HG03558 (cell line): Measurements from ENCODE around the gene CST8.

Experiments
- ATAC-seq: cut with Tn5 transposase; IDR thresholded peaks from one replicate; pipeline ENCODE4 v1.9.1; 2021; ENCODE audit warnings: moderate number of reproducible peaks; ENCODE audit not compliant: unreplicated experiment; ENCODE audit errors: extremely low read depth

Gene CST8

GRCh38 chr20:23515250-23515939, 24.5 kb downstream of the CST8 start:
- no peak for ATAC-seq

GRCh38 chr20:23517719-23518118, 26.8 kb downstream of the CST8 start:
- no peak for ATAC-seq

- no peak for ATAC-seq
Measured at GRCh38 chr20:23519556-23519955, 28.6 kb downstream of the CST8 start.

- no peak for ATAC-seq
Measured at GRCh38 chr20:23520185-23520584, 29.3 kb downstream of the CST8 start.

GRCh38 chr20:23524146-23524545, 33.2 kb downstream of the CST8 start:
- ATAC-seq: no peak

GRCh38 chr20:23526850-23527249, 35.9 kb downstream of the CST8 start:
- no peak for ATAC-seq

- no peak for ATAC-seq
Measured at GRCh38 chr20:23528867-23529431, 38.0 kb downstream of the CST8 start.

- no peak for ATAC-seq
Measured at GRCh38 chr20:23530937-23531567, 40.1 kb downstream of the CST8 start.

GRCh38 chr20:23532533-23532932, 41.6 kb downstream of the CST8 start:
- ATAC-seq: no peak

- ATAC-seq: no peak
Measured at GRCh38 chr20:23533161-23533560, 42.2 kb downstream of the CST8 start.

- ATAC-seq: no peak
Measured at GRCh38 chr20:23534801-23535593, 44.1 kb downstream of the CST8 start.

GRCh38 chr20:23536328-23536974, 45.5 kb downstream of the CST8 start:
- ATAC-seq: no peak

GRCh38 chr20:23537030-23537429, 46.1 kb downstream of the CST8 start:
- ATAC-seq: no peak

GRCh38 chr20:23540624-23541023, 49.7 kb downstream of the CST8 start:
- no peak for ATAC-seq

GRCh38 chr20:23541330-23541729, 50.4 kb downstream of the CST8 start:
- no peak for ATAC-seq

- ATAC-seq: no peak
Measured at GRCh38 chr20:23541776-23542175, 50.9 kb downstream of the CST8 start.

- no peak for ATAC-seq
Measured at GRCh38 chr20:23542801-23543200, 51.9 kb downstream of the CST8 start.

GRCh38 chr20:23544133-23544532, 53.2 kb downstream of the CST8 start:
- ATAC-seq: no peak
